ENCODE results near the gene DYNC1H1. TPM values are rescaled to one million over a fixed set of nuclear protein-coding genes. Genes with fewer than 3 reads are reported as not detected.
A peak's percentile ranks its signal among the peaks of the same experiment; 100 is the strongest.
"Not testable (repeated sequence)": the region's sequence is repeated elsewhere in the genome, so short reads cannot be mapped to it uniquely, and the experiment has no call there.

Gene DYNC1H1
- total and polyA plus RNA-seq, 10 donors, result 65.9 to 446 (median 351) TPM

GRCh38 chr14:102080183-102081080 lies 116.1 kb downstream of the DYNC1H1 start:
- Histone ChIP-seq H3K36me3 (peaks cover 5 to 87% (median 75%) of the 10 kb centered on the region in 6 donors), H3K27ac (no peak overlapping the region), H3K4me1 (peaks cover 28 to 47% (median 37%) of the 10 kb centered on the region in 6 donors), H3K4me3 (no peak overlapping the region), H3K27me3 (replicated peaks in 1 of 7) (no peaks in the 10 kb centered on the region), H3K9me3 (no peaks in the 10 kb centered on the region)
- TF ChIP-seq POLR2AphosphoS5 (IDR thresholded peaks at IDR 0.05), result no peak
- TF ChIP-seq CTCF (IDR thresholded peaks at IDR 0.05 in 8 of 11, conservative IDR thresholded peaks at IDR 0.05 in 3 of 11), result no peak
- TF ChIP-seq POLR2A (IDR thresholded peaks at IDR 0.05), result no peak
- WGBS, 5 donors, result 76 to 85% (median 80%) methylated on average over 14 of the region's 14 CpGs
- intact Hi-C loops (cut with DNase I; ENCODE audit: low total_unique reads), result no loop called here
- DNase-seq, result peak; percentile 24

GRCh38 chr14:102081231-102082080 lies 117.1 kb downstream of the DYNC1H1 start:
- TF ChIP-seq CTCF (IDR thresholded peaks at IDR 0.05 in 8 of 11, conservative IDR thresholded peaks at IDR 0.05 in 3 of 11) (no peak), POLR2A (IDR thresholded peaks at IDR 0.05) (no peak), POLR2AphosphoS5 (IDR thresholded peaks at IDR 0.05) (no peak)
- Histone ChIP-seq H3K4me3 (no peak overlapping the region), H3K36me3 (peaks cover 5 to 93% (median 77%) of the 10 kb centered on the region in 6 donors), H3K4me1 (peaks cover 33 to 56% (median 44%) of the 10 kb centered on the region in 6 donors), H3K9me3 (no peaks in the 10 kb centered on the region), H3K27me3 (replicated peaks in 1 of 7) (no peaks in the 10 kb centered on the region), H3K27ac (no peak overlapping the region)
- intact Hi-C loops (cut with DNase I; ENCODE audit: low total_unique reads), result no loop called here
- no peak for DNase-seq
- 84 to 92% (median 88%) methylated on average over 7 of the region's 7 CpGs for WGBS, 5 donors

- intact Hi-C loops (cut with DNase I; ENCODE audit: low total_unique reads); H3K27me3 ChIP-seq (replicated peaks in 1 of 7); DNase-seq; H3K9me3 ChIP-seq: not testable (repeated sequence)
- Histone ChIP-seq H3K36me3 (peaks cover 5 to 65% (median 61%) of the 10 kb centered on the region in 6 donors), H3K4me3 (peak overlapping the region in 2 of 8 donors; percentile 9 to 69), H3K27ac (peak overlapping the region in 1 of 8 donors; percentile 11), H3K4me1 (peaks cover 43 to 78% (median 62%) of the 10 kb centered on the region in 6 donors)
- WGBS, 5 donors, result 67 to 94% (median 81%) methylated on average over 5 of the region's 5 CpGs
These were observed 120.1 kb downstream of the DYNC1H1 start for GRCh38 chr14:102084522-102084921.

- Histone ChIP-seq H3K27ac (peak overlapping the region in 2 of 8 donors; percentile 100), H3K27me3 (replicated peaks in 1 of 7) (no peaks in the 10 kb centered on the region), H3K4me1 (peaks cover 43 to 82% (median 62%) of the 10 kb centered on the region in 6 donors), H3K9me3 (no peaks in the 10 kb centered on the region), H3K4me3 (peak overlapping the region in 5 of 8 donors; percentile 46 to 91 (median 85)), H3K36me3 (peaks cover 5 to 61% (median 57%) of the 10 kb centered on the region in 6 donors)
- TF ChIP-seq CTCF (IDR thresholded peaks at IDR 0.05 in 8 of 11, conservative IDR thresholded peaks at IDR 0.05 in 3 of 11) (no peak), POLR2AphosphoS5 (IDR thresholded peaks at IDR 0.05) (no peak), POLR2A (IDR thresholded peaks at IDR 0.05) (no peak)
- no peak for DNase-seq
- intact Hi-C loops (cut with DNase I; ENCODE audit: low total_unique reads), result loop anchor here (5.0 kb wide), 1 partner anchor 123 kb away; the partner anchor contains the start of gene DYNC1H1
- WGBS, 5 donors, result 78 to 87% (median 81%) methylated on average over 6 of the region's 6 CpGs
These were observed 120.6 kb downstream of the DYNC1H1 start for GRCh38 chr14:102084931-102085330.

Data from spleen (tissue), 11 donors.